Measurements from ENCODE around the gene C1QTNF1.

GRCh38 chr17:79039171-79039570 lies 15.2 kb downstream of the C1QTNF1 start:
- TF ChIP-seq, protein P1, sequence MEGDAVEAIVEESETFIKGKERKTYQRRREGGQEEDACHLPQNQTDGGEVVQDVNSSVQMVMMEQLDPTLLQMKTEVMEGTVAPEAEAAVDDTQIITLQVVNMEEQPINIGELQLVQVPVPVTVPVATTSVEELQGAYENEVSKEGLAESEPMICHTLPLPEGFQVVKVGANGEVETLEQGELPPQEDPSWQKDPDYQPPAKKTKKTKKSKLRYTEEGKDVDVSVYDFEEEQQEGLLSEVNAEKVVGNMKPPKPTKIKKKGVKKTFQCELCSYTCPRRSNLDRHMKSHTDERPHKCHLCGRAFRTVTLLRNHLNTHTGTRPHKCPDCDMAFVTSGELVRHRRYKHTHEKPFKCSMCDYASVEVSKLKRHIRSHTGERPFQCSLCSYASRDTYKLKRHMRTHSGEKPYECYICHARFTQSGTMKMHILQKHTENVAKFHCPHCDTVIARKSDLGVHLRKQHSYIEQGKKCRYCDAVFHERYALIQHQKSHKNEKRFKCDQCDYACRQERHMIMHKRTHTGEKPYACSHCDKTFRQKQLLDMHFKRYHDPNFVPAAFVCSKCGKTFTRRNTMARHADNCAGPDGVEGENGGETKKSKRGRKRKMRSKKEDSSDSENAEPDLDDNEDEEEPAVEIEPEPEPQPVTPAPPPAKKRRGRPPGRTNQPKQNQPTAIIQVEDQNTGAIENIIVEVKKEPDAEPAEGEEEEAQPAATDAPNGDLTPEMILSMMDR (IDR thresholded peaks at IDR 0.05) = no peak
- TF ChIP-seq POLR2AphosphoS5 (IDR thresholded peaks at IDR 0.05) (no peak), EP300 (IDR thresholded peaks at IDR 0.05) (no peak)
